Stimulated activated naive CD4-positive, alpha-beta T cell treated with Interleukin-2 at 50 U/mL for 16 hours (primary cell): Measurements from ENCODE around the gene ADGRV1.
"Not testable (repeated sequence)": the region's sequence is repeated elsewhere in the genome, so short reads cannot be mapped to it uniquely, and the experiment has no call there.

Experiments
- DNase-seq: peaks from one replicate; lab custom pipeline; 2025; lab: John Stamatoyannopoulos, UW

ADGRV1 gene

DNA sequence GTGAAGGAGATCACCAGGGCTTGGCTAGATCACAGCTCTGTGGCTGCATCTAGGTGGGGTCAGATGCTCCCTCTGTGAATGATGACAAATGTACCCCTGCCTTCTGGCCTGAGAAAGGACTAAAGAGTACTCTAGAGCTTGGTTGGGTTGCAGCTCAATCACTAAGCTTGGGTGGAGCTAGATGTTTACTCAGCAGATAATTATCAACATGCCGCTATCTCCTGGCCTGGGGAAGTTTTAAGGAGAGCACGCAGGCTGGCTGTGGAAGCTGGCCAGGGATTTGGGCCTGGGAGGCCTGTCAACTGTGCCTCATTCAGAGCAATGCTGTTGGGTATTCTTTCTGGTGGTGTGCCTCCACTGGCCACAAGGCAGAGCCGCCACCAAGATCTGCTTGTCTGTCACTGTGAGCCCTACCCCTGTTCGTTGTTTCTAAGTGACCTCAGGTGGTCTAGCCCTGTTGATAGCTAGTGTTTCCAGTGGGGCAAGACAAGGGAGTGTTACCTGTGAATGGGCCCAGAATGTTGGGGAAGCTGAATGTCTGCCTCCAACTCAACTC lies 181.7 kb downstream of the ADGRV1 start:
- no peak for DNase-seq

- DNase-seq: no peak
Measured at GRCh38 chr5:90741022-90741564, 182.5 kb downstream of the ADGRV1 start.

- no peak for DNase-seq
Measured at GRCh38 chr5:90746119-90746518, 187.5 kb downstream of the ADGRV1 start.

GRCh38 chr5:90747175-90747574 lies 188.6 kb downstream of the ADGRV1 start:
- no peak for DNase-seq

- no peak for DNase-seq
Measured at GRCh38 chr5:90747693-90748092, 189.1 kb downstream of the ADGRV1 start.

GRCh38 chr5:90759119-90759518 lies 200.5 kb downstream of the ADGRV1 start:
- DNase-seq: no peak

GRCh38 chr5:90767710-90768109 lies 209.1 kb downstream of the ADGRV1 start:
- no peak for DNase-seq

DNA sequence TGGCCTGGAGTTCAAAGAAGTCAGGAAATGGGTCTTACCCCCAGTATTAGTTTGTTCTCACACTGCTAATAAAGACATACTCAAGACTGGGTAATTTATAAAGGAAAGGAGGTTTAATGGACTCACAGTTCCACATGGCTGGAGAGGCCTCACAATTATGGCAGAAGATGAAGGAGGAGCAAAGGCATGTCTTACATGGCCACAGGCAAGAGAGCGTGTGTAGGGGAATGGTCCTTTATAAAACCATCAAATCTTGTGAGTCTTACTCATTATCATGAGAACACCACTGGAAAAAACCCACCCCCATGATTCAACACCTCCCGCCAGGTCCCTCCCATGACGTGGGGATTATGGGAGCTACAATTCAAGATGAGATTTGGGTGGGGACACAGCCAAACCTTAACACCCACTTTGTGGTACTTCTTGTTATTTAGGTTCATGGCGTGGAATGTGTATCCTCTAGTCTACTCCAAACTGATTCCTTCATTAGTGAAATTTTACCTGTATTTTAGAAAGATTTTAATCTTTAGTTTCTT lies 211.5 kb downstream of the ADGRV1 start:
- DNase-seq: not testable (repeated sequence)

GRCh38 chr5:90777959-90778358 lies 219.4 kb downstream of the ADGRV1 start:
- DNase-seq: no peak

GRCh38 chr5:90783460-90784333 lies 225.1 kb downstream of the ADGRV1 start:
- DNase-seq: peak; percentile 42

- no peak for DNase-seq
Measured at GRCh38 chr5:90786756-90787155, 228.2 kb downstream of the ADGRV1 start.

DNA sequence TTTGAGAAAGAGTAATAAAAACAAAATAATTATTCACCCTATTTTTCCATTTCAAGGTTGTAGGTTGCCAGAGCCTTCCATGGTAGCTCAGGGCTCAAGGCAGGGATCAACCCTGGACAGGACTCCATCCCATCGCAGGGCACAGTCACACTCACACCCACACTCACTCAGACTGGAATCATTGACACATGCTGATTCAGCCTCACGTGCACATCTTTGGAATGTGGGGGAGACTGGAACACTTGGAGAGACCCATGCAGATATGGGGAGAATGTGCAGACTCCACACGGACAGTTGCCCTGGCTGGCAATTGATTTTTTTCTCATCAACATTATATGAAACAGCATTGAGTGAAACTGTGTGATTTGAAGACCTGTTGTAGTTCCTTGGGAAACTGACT lies 234.1 kb downstream of the ADGRV1 start:
- no peak for DNase-seq

DNA sequence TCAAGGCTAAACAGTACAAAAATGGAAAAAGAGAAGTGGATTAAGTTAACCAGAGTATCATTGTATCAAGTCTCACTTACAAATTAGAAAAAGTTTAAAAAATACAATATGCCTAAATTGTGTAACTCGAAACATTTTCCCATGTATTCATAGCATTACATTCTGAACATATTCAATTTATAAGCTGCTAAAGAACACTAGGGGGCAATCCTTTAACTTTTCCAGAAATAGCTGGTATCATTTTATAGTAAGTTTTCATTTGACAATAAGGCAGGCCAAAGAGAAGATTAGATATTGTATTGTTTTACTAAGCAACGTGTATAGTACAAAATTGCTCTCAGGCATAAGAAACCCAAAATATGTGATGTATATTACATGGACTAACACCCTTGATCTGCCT lies 234.6 kb downstream of the ADGRV1 start:
- DNase-seq: no peak

DNA sequence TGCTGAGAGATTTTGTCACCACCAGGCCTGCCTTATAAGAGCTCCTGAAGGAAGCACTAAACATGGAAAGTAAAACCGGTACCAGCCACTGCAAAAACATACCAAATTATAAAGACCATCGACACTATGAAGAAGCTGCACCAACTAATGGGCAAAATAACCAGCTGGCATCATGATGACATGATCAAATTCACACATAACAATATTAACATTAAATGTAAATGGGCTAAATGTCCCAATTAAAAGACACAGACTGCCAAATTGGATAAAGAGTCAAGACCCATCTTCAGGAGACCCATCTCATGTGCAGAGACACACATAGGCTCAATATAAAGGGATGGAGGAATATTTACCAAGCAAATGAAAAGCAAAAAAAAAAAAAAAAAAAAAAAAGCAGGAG lies 238.3 kb downstream of the ADGRV1 start:
- DNase-seq: not testable (repeated sequence)

DNA sequence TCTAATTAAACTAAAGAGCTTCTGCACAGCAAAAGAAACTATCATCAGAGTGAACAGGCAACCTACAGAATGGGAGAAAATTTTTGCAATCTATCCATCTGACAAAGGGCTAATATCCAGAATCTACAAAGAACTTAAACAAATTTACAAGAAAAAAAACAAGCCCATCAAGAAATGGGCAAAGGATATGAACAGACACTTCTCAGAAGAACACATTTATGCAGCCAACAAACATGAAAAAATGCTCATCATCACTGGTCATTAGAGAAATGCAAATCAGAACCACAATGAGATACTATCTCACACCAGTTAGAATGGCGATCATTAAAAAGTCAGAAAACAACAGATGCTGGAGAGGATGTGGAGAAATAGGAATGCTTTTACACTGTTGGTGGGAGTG lies 241.5 kb downstream of the ADGRV1 start:
- not testable (repeated sequence) for DNase-seq

- not testable (repeated sequence) for DNase-seq
Measured at GRCh38 chr5:90800515-90800914, 241.9 kb downstream of the ADGRV1 start.

GRCh38 chr5:90802474-90803317 lies 244.1 kb downstream of the ADGRV1 start:
- no peak for DNase-seq

- DNase-seq: no peak
Measured at GRCh38 chr5:90803381-90803780, 244.8 kb downstream of the ADGRV1 start.

GRCh38 chr5:90803876-90804275 lies 245.3 kb downstream of the ADGRV1 start:
- DNase-seq: no peak

DNA sequence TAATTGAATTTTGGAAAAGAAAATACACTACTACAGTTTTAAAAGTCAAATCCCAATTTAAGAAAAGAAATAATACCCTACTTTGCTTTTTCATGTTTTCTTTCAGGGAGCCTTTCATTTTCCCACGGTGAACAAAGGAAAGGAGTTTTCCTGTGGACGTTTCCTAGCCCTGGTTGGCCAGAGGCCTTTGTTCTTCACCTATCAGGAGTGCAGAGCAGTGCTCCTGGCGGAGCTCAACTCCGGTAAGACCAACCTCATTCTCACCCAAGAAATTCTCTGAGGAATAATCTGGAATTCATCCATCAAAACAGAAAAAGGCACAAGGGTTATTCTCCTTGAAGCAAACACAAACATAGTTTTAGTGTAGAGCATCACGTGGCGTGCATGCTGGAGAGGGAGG lies 248.9 kb downstream of the ADGRV1 start:
- no peak for DNase-seq

DNA sequence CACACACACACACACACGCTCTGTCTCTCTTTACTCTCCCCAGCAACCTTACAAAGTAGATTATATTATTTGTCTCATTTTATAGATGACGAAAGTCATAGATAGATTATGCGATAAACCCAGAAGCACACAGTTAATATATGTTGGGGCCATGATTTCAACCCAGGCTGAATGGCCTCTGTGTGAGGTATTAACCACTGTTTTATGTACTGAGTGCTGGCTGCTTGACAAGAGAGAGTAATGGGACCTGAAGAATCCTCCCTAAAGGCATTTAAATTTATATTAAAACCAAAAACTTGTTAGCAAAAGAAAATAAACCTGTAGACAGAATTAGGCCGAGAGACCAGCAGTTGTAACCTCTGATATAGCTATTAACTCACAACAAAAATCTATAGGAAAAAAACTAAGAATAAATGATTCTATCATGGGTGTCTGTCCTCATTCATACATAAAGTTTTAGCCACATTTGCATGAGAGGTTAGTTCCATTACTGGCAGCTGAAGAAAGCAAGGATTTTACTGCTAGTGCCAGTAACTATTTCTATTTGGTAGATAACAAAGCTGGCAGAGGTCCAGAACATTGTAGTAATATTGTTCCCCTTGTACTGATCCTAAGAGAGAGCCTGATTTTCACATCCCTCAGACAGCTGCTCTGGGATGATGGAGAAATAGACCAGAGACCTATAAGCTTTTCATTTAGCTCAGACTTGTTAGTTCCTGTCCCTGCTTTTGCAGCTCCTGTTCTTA lies 250.9 kb downstream of the ADGRV1 start:
- no peak for DNase-seq
